Natural killer cell (primary cell): ENCODE results near the gene ABCB10. TPM values are rescaled to one million over a fixed set of nuclear protein-coding genes. Genes with fewer than 3 reads are reported as not detected.

ENCODE experiments used
- ATAC-seq, 3 donors: fragments of 150-1000 bp in 2 of 3; fragments of 200-7000 bp in 1 of 3; cut with Tn5 transposase; 1 replicate in 1 of 3; 2 replicates in 2 of 3; pipeline ENCODE4 v1.10.0; 2021; ENCODE audit warnings: mild to moderate bottlenecking in 2 of 3, moderate library complexity in 2 of 3
- DNase-seq, 2 donors: peaks; one replicate each; pipeline versions ENCODE4 v3.0.0 to v3.0.0-alpha.2; 2013 to 2021; ENCODE audit warnings: mixed read lengths in 1 of 2
- H3K27ac ChIP-seq: one replicate; pipeline ENCODE4 v1.5.1; 2013; ENCODE audit warnings: mild to moderate bottlenecking, low read length
- H3K27me3 ChIP-seq: one replicate; pipeline ENCODE4 v1.6.1; 2013; ENCODE audit warnings: low read length; ENCODE audit not compliant: control insufficient read depth, insufficient read depth
- H3K36me3 ChIP-seq: one replicate; pipeline ENCODE4 v1.6.1; 2013; ENCODE audit warnings: low read length; ENCODE audit not compliant: control insufficient read depth, insufficient read depth
- H3K4me1 ChIP-seq: one replicate; pipeline ENCODE4 v1.6.1; 2013; ENCODE audit warnings: low read length; ENCODE audit not compliant: control insufficient read depth, insufficient read depth
- H3K4me3 ChIP-seq: one replicate; pipeline ENCODE4 v1.5.1; 2013; ENCODE audit warnings: low read length
- H3K9me3 ChIP-seq: one replicate; pipeline ENCODE4 v1.6.1; 2013; ENCODE audit warnings: low read length; ENCODE audit not compliant: control insufficient read depth, insufficient read depth
- H3K27ac Mint-ChIP-seq, 2 donors: one replicate each; pipeline ENCODE4 v1.8.0; 2022; ENCODE audit warnings: mild to moderate bottlenecking in 2 of 2, mixed read lengths in 2 of 2, moderate library complexity in 1 of 2
- H3K27me3 Mint-ChIP-seq, 2 donors: one replicate each; pipeline ENCODE4 v1.8.0; 2022; ENCODE audit warnings: low read depth in 2 of 2, mixed read lengths in 2 of 2
- H3K36me3 Mint-ChIP-seq: one replicate; pipeline ENCODE4 v1.8.0; 2022; ENCODE audit warnings: mixed read lengths
- H3K4me1 Mint-ChIP-seq, 2 donors: one replicate each; pipeline ENCODE4 v1.8.0; 2022; ENCODE audit warnings: mixed read lengths in 2 of 2
- H3K4me3 Mint-ChIP-seq: one replicate; pipeline ENCODE4 v1.8.0; 2022; ENCODE audit warnings: mild to moderate bottlenecking, moderate library complexity, mixed read lengths
- H3K9me3 Mint-ChIP-seq, 2 donors: one replicate each; pipeline ENCODE4 v1.8.0; 2022; ENCODE audit warnings: mixed read lengths in 2 of 2
- WGBS: methylation state at CpG from one replicate; pipeline ENCODE4 v1.1.7; 2013; ENCODE audit warnings: missing lambda C conversion rate; ENCODE audit not compliant: insufficient coverage; 5-methylcytosine and 5-hydroxymethylcytosine counted together
- intact Hi-C: fragments of 100-400 bp; cut with micrococcal nuclease; formaldehyde crosslinking; loops from one replicate; pipeline ENCODE4 v1.14.2; 2022
- total RNA-seq, 4 donors: library from RNA; stranded (reverse); fragments of 120-200 nt in 1 of 4; gene quantifications; one replicate each; pipeline versions ENCODE4 v1.2.3 to v1.2.4, GENCODE V29; 2013 to 2022
- TF ChIP-seq, protein P1 (sequence below): fragments of 200-600 bp; IDR thresholded peaks from one replicate; pipeline ENCODE4 v1.8.0; 2022; ENCODE audit warnings: antibody characterized with exemption

Gene ABCB10
- total RNA-seq, 3 donors from 2014 or later (not counting 1 experiment from before 2014, with no cell fraction given): 22.0 to 23.3 (median 22.0) TPM

DNA sequence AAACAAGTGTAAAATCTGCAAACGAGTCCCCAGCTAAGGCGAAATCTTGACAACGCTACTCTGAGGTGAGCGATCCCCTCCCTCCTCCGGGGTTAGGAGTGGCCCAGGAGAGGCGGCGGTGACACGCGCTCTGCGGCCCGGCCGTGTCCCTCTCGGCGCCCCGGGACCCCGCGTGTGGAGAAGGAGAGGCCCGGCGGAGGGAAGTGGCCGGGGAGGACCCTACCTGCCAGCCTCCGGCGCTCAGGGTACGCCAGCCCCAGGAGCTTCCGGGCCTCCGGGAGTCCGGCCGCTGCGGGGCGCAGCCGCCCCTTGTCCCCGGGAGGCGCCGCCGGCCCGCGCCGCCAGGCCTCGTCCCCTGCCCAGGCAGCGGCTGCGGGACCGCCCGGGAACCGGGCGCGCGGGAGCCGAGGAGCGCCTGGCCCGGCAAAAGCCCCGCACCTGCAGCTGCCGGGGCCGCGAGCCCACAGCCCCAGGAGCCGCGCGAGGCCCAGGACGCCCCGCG is 543 bp downstream of the ABCB10 start:
- under 1% methylated on average over 59 of the region's 59 CpGs for WGBS
- Histone ChIP-seq H3K27me3 (no peaks in the 10 kb centered on the region), H3K36me3 (no peaks in the 10 kb centered on the region), H3K4me1 (peaks cover 22% of the 10 kb centered on the region), H3K27ac (peak overlapping the region; percentile 54), H3K4me3 (peak overlapping the region; percentile 47), H3K9me3 (no peaks in the 10 kb centered on the region)
- Mint-ChIP-seq H3K9me3 (no peaks in the 10 kb centered on the region), H3K27ac (peak overlapping the region; percentile 82 to 90), H3K4me3 (peak overlapping the region; percentile 92), H3K27me3 (no peaks in the 10 kb centered on the region), H3K36me3 (no peaks in the 10 kb centered on the region), H3K4me1 (peaks cover 36 to 44% of the 10 kb centered on the region in 2 donors)
- TF ChIP-seq, protein P1, sequence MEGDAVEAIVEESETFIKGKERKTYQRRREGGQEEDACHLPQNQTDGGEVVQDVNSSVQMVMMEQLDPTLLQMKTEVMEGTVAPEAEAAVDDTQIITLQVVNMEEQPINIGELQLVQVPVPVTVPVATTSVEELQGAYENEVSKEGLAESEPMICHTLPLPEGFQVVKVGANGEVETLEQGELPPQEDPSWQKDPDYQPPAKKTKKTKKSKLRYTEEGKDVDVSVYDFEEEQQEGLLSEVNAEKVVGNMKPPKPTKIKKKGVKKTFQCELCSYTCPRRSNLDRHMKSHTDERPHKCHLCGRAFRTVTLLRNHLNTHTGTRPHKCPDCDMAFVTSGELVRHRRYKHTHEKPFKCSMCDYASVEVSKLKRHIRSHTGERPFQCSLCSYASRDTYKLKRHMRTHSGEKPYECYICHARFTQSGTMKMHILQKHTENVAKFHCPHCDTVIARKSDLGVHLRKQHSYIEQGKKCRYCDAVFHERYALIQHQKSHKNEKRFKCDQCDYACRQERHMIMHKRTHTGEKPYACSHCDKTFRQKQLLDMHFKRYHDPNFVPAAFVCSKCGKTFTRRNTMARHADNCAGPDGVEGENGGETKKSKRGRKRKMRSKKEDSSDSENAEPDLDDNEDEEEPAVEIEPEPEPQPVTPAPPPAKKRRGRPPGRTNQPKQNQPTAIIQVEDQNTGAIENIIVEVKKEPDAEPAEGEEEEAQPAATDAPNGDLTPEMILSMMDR: no peak
- intact Hi-C loops: loop anchor here (5.0 kb wide), 2 partner anchors 51 to 69 kb away; partner anchors contain the start of genes NUP133, TAF5L and URB2
- peak; percentile 30 to 57 for DNase-seq
- ATAC-seq: peak; percentile 19 to 28 (median 24)

DNA sequence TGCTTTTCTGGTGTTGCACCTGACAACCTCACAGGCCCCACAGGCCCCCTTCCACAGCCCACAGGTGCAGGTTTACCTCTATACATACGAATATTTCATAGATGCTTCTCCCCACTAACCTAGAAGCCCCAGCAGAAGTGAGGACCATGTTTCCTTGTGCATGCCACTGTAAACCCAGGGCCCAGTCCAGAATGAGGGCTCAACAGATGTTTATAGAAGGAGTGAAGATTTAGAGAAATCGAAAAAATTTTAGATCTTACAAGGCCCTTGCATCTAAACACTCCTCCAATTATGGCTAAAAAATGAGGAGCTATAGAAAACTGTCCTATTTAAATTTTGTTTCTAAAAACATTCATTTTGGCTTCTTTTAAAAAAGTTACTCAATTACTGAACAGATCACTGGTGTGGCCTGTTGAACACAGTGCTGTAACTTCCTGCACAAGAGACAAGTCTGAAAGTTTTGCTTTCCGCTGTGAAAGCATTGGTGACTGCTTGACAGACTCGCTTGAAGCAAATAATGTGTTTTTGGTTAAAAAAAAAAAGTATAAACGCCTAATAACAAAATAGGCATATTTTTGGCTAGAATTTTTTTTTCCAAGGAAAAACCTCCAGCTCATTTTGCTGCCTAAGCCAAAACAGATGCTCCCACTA is 1.2 kb downstream of the ABCB10 start:
- Histone ChIP-seq H3K4me3 (peak overlapping the region; percentile 47), H3K36me3 (no peaks in the 10 kb centered on the region), H3K27me3 (no peaks in the 10 kb centered on the region), H3K4me1 (peaks cover 22% of the 10 kb centered on the region), H3K27ac (peak overlapping the region; percentile 54), H3K9me3 (no peaks in the 10 kb centered on the region)
- peaks cover 42 to 50% of the 10 kb centered on the region in 2 donors for H3K4me1 Mint-ChIP-seq
- peak overlapping the region; percentile 92 for H3K4me3 Mint-ChIP-seq
- H3K36me3 Mint-ChIP-seq: no peaks in the 10 kb centered on the region
- H3K9me3 Mint-ChIP-seq: no peaks in the 10 kb centered on the region
- DNase-seq: peak in 1 of 2 donors; percentile 56
- intact Hi-C loops: loop anchor here (5.0 kb wide), 2 partner anchors 50 to 70 kb away; partner anchors contain the start of genes NUP133, TAF5L and URB2
- 18% methylated on average over 4 of the region's 5 CpGs for WGBS
- peak overlapping the region; percentile 82 to 90 for H3K27ac Mint-ChIP-seq
- no peaks in the 10 kb centered on the region for H3K27me3 Mint-ChIP-seq
- ATAC-seq: peak in 2 of 3 donors; percentile 23 to 39
- TF ChIP-seq, protein P1: no peak

DNA sequence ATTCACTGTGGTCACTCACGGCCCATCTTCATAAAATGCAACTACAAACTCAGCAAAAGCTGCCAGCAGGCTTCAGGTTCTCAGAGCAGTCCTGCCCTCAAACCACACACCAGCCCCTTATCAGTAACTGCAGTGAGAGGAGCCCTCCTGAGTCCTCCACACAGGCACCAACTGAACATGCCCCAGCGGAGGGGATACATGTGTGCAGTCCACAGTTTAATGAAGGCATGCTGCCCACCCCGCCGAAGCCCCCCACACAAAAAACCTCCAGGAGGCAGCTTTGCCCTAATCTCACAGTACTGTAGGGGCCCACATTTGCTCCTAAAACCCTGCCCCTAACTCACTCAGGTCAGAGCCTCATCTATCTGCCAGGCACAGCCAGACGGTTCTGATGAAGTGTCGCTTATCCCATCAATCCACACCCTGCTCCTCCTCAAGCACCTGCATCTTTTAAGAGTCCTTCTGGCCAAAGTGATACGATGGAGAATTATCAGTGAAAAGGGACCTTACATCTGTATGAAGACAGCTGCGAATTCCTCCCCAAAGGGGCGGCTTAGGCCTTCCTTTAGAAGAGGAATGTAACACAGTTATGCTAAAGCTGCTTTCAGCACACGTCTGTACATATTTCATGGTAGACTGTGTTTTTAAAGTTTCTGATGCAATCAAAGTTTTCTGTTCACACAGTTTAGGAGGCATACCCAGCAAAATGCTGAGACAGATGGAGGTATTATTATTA is 3.5 kb downstream of the ABCB10 start:
- H3K27me3 Mint-ChIP-seq: no peaks in the 10 kb centered on the region
- H3K9me3 Mint-ChIP-seq: no peaks in the 10 kb centered on the region
- 71% methylated on average over 10 of the region's 10 CpGs for WGBS
- Histone ChIP-seq H3K36me3 (no peaks in the 10 kb centered on the region), H3K27me3 (no peaks in the 10 kb centered on the region), H3K27ac (no peak overlapping the region), H3K9me3 (no peaks in the 10 kb centered on the region), H3K4me3 (no peak overlapping the region), H3K4me1 (peaks cover 22% of the 10 kb centered on the region)
- intact Hi-C loops: loop anchor here (5.0 kb wide), 2 partner anchors 48 to 72 kb away; partner anchors contain the start of genes NUP133, TAF5L and URB2
- H3K36me3 Mint-ChIP-seq: no peaks in the 10 kb centered on the region
- peak overlapping the region; percentile 73 to 90 for H3K27ac Mint-ChIP-seq
- H3K4me3 Mint-ChIP-seq: no peak overlapping the region
- peaks cover 50 to 59% of the 10 kb centered on the region in 2 donors for H3K4me1 Mint-ChIP-seq
- DNase-seq (no peak), ATAC-seq (no peak)
- TF ChIP-seq, protein P1: no peak
